ENCODE measurements around the gene TBC1D9. TPM values are rescaled to one million over a fixed set of nuclear protein-coding genes. Genes with fewer than 3 reads are reported as not detected.

TBC1D9 gene
- total RNA-seq, 6 experiments from 2014 or later, result 6.6 to 17.9 (median 9.4) TPM

- no peak overlapping the region for H3K27ac ChIP-seq
- peaks cover 0 to 7% (median 0%) of the 10 kb centered on the region in 4 donors for H3K4me1 ChIP-seq
- WGBS (ENCODE audit: insufficient coverage, low coverage, low lambda C conversion rate, missing lambda C conversion rate), result 55% methylated on average over 1 of the region's 1 CpG
- no peaks in the 10 kb centered on the region for H3K9me3 ChIP-seq
- no peak for DNase-seq
- intact Hi-C loops (cut with DNase I), result no loop called here
- H3K27me3 ChIP-seq, result no peaks in the 10 kb centered on the region
- no peak for ATAC-seq
- H3K36me3 ChIP-seq, result no peaks in the 10 kb centered on the region
- TF ChIP-seq POLR2A (IDR thresholded peaks at IDR 0.05) (no peak), CTCF (IDR thresholded peaks at IDR 0.05) (no peak)
- no peak overlapping the region for H3K4me3 ChIP-seq
Measured at GRCh38 chr4:140738139-140738538, 18.0 kb downstream of the TBC1D9 start.

GRCh38 chr4:140736669-140737343, 19.4 kb downstream of the TBC1D9 start:
- TF ChIP-seq POLR2A (IDR thresholded peaks at IDR 0.05), result no peak
- TF ChIP-seq CTCF (IDR thresholded peaks at IDR 0.05), result no peak
- no peaks in the 10 kb centered on the region for H3K36me3 ChIP-seq
- peak in 1 of 4 donors; percentile 14 for ATAC-seq
- H3K27me3 ChIP-seq, result no peaks in the 10 kb centered on the region
- no peaks in the 10 kb centered on the region for H3K9me3 ChIP-seq
- peaks cover 0 to 7% (median 0%) of the 10 kb centered on the region in 4 donors for H3K4me1 ChIP-seq
- no peak overlapping the region for H3K27ac ChIP-seq
- DNase-seq, result no peak
- WGBS (ENCODE audit: insufficient coverage, low coverage, low lambda C conversion rate, missing lambda C conversion rate), result 54% methylated on average over 2 of the region's 6 CpGs
- intact Hi-C loops (cut with DNase I), result no loop called here
- no peak overlapping the region for H3K4me3 ChIP-seq

- peaks cover 0 to 7% (median 0%) of the 10 kb centered on the region in 4 donors for H3K4me1 ChIP-seq
- H3K27me3 ChIP-seq, result no peaks in the 10 kb centered on the region
- H3K9me3 ChIP-seq, result no peaks in the 10 kb centered on the region
- H3K27ac ChIP-seq, result no peak overlapping the region
- TF ChIP-seq POLR2A (IDR thresholded peaks at IDR 0.05), result no peak
- TF ChIP-seq CTCF (IDR thresholded peaks at IDR 0.05), result no peak
- DNase-seq, result no peak
- 50% methylated on average over 3 of the region's 4 CpGs for WGBS (ENCODE audit: insufficient coverage, low coverage, low lambda C conversion rate, missing lambda C conversion rate)
- no peaks in the 10 kb centered on the region for H3K36me3 ChIP-seq
- ATAC-seq, result no peak
- intact Hi-C loops (cut with DNase I), result no loop called here
- H3K4me3 ChIP-seq, result no peak overlapping the region
Measured at GRCh38 chr4:140735779-140736391, 20.3 kb downstream of the TBC1D9 start.

GRCh38 chr4:140735317-140735716, 20.9 kb downstream of the TBC1D9 start:
- TF ChIP-seq CTCF (IDR thresholded peaks at IDR 0.05) (no peak), POLR2A (IDR thresholded peaks at IDR 0.05) (no peak)
- DNase-seq, result no peak
- WGBS (ENCODE audit: insufficient coverage, low coverage, low lambda C conversion rate, missing lambda C conversion rate), result 75% methylated on average over 2 of the region's 2 CpGs

More at GRCh38 chr4:140735317-140735716, 20.9 kb downstream of the TBC1D9 start:
- H3K4me1 ChIP-seq, result peaks cover 0 to 7% (median 0%) of the 10 kb centered on the region in 4 donors
- H3K27me3 ChIP-seq, result no peaks in the 10 kb centered on the region
- ATAC-seq, result no peak
- intact Hi-C loops (cut with DNase I), result no loop called here
- H3K36me3 ChIP-seq, result no peaks in the 10 kb centered on the region
- no peak overlapping the region for H3K4me3 ChIP-seq
- no peak overlapping the region for H3K27ac ChIP-seq
- no peaks in the 10 kb centered on the region for H3K9me3 ChIP-seq

All from right lobe of liver (tissue), 6 donors.